Activated CD4-positive, CD25-positive, alpha-beta regulatory T cell treated with anti-CD3 and anti-CD28 coated beads, Interleukin-2, amount 50 U/mL, for 72 hours (primary cell): ENCODE data around the gene GRID2.
"Not testable (repeated sequence)": the region's sequence is repeated elsewhere in the genome, so short reads cannot be mapped to it uniquely, and the experiment has no call there.

Experiments
- DNase-seq: peaks from one replicate; pipeline ENCODE4 v3.0.0; 2021

The GRID2 gene

DNA sequence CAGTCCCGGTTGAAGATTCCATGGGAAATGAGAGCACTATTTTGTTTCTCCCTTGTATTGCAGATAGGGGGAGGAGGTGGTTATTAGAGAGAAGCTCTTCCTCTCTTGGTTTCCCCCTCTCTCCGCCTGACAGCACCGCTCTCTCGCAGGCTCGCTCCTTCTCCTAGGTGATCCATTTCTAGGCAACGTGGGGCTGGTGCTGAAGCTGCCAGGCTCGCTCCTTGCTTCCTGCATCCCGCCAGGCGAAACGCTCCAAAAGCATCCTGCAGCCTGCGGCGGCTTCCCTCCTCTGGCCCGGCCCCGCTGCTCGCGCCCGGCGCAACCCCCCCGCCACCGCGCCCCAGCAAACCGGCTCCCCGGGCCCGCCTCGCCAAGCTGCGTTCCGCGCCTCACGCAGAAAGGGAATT lies at the start of gene GRID2:
Gene GRID2 (plus strand): TSS at position 346 of the 407 bp plus-strand sequence.
- DNase-seq, result no peak

- no peak for DNase-seq
Measured at GRCh38 chr4:92253986-92254671, 49.6 kb upstream of the GRID2 start.

DNA sequence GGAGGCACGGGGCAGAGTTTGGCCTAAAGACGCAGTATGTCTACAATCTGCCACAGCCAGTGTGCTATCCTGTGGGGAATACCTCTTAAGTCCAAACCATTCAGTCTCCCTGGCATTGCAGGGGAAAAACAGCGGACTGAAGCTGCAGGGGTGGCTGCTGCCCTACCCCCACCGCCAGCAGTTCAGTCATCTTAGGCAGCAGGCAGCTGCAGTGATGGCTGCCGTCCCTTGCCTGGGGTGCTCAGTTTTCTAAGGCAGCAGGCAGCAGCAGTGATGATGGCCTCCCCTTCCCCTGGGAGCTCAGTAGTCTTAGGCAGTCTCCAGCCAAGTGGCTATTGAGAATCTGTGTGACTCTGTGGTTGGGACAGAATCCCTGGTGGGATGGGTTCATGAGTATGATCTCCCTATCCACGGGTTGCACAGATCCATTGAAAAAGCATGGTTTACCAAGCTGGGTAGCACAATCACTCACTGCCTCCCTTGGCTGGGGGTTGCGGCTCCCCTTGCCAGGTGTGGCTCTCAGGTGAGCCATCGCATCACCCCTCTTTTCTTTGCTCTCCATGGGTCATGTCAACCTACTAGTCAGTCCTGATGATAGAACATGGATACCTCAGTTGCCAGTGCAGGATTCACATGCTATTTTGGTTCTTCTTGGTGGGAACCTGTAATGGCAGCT lies 48.9 kb upstream of the GRID2 start:
- no peak for DNase-seq

- no peak for DNase-seq
Measured at GRCh38 chr4:92255920-92256244, 47.9 kb upstream of the GRID2 start.

DNA sequence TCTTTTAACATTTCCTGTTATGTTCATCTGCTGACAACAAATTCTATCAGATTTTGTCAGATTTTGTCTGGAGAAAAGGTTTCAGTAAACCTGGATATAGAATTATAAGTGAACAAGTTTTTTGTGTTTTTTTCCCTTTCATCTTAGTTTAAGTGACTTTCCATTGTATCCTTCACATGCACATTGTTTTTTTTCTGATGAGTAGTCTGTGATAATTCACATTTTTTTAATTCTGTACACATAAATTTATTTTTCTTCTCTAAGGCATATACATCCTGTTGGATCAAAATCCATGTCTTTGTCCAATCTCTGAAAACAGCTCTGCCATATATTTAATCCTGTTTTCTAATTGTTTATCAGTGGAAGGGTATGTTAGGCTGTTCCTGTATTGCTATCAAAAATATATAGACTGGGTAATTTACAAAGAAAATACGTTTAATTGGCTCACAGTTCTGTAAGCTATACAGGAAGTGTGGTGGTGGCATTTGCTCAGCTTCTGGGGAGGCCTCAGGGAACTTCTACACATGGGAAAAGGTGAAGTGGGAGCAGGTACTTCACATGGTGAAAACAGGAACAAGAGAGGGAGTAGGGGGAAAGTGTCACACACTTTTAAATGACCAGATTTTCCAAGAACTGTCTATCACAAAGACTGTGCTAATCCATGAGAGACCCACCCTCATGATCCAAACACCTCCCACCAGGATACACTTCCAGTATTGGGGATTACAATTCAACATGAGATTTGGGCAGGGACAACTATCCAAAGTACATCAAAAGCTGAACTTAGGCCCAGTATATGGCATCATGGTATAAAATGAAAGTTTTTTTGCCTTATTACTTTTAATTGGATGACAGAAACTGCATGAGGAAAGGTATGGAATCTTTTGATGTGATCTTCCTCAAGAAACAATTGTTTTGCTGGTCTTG lies 45.6 kb upstream of the GRID2 start:
- DNase-seq, result no peak

- no peak for DNase-seq
Measured at GRCh38 chr4:92261256-92261655, 42.5 kb upstream of the GRID2 start.

- DNase-seq, result no peak
Measured at GRCh38 chr4:92262371-92262770, 41.4 kb upstream of the GRID2 start.

DNA sequence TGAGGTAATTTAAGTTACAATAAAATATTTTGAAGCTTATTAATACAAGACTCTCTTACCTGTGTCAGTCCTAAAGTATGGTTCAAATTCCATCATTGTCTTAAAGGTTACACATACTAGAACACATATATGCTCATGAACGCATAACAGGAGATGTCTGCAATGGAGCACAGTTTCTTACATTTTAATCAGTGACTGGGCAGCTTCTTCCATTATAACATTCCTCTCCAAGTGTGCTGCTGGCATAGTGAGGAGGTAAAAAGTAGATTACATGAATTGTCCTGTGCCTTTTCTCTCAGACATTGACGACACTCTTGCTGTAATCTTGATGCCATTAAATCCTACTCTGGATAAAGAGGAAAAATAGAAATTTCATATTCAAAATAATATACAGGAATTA lies 40.8 kb upstream of the GRID2 start:
- DNase-seq, result no peak

DNA sequence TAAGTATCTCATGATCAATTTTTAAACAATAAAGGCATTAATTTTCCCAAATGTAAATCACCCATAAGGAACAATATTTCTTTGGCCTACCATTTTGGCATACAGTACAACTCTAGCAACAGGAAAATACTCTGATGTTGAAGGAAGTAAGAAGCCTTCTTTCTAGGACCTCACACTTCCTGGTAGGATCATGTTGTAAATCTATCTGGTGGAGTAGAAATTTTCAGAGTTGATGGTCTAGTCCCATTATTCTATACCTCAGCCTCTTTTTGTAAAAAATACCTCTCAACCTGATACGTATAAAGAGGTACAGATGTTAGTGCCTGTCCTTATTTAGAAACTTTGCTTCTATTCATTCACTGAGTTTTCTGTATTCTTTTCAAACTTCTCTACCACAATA lies 40.2 kb upstream of the GRID2 start:
- DNase-seq, result no peak

DNA sequence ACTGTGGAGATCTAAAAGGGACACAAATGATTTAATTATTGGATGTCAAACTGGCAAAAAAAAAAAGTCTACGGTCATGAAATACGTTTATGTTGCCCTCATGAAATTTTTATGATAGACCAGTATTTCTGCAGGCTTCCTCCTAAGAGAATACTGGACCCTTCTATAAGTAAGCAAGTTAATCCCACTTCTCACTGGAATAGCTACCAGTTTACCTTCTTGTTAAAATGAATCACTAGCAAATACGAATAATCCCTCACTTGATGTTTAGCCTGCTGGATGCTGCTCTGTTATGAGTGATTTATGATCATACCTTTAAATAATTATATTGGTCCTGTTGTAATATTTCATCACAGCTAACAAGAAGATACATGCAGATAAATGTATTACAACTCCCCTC lies 39.6 kb upstream of the GRID2 start:
- no peak for DNase-seq

- no peak for DNase-seq
Measured at GRCh38 chr4:92265021-92265420, 38.7 kb upstream of the GRID2 start.

DNA sequence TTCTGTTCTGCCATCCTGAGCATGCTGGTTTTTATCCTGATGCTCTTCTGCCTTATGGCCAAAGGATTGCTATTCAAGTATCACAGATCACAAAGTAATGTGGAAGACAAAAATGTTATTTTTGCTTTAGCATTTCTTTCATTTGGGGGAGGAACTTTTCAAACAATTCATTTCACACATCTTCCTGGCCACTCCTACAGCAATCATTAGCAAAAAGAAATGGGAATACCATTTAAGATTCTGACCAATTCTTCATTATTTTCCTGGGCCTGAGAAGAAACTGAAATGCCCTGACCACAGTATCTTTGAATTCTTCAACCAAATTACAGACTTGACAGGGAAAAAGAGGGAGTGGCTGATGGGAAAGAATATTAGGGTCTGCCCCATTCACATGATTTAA lies 38.0 kb upstream of the GRID2 start:
- DNase-seq, result no peak

DNA sequence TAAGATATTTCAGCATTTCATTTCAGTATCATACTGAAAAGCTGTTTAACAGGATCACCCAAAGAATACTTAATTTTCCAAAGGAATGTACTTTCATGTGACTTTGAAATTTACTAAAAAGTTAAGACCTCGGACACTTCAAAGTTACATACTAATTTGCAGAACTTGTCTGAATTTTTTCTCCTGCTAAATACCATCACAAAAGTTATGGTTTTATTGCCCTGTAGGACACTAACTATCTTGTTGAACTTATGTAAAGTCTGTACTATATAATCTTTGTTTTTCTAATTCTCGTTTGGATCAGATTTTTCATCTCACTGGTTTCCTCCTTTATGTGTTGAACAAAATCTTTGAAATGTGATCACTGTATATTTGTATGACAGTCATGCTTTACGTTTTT lies 37.2 kb upstream of the GRID2 start:
- DNase-seq, result no peak

GRCh38 chr4:92268642-92269041 lies 35.1 kb upstream of the GRID2 start:
- DNase-seq, result no peak

- no peak for DNase-seq
Measured at GRCh38 chr4:92270908-92271307, 32.9 kb upstream of the GRID2 start.

GRCh38 chr4:92271551-92271950 lies 32.2 kb upstream of the GRID2 start:
- not testable (repeated sequence) for DNase-seq

- not testable (repeated sequence) for DNase-seq
Measured at GRCh38 chr4:92277057-92277881, 26.5 kb upstream of the GRID2 start.

GRCh38 chr4:92279296-92279695 lies 24.5 kb upstream of the GRID2 start:
- no peak for DNase-seq

DNA sequence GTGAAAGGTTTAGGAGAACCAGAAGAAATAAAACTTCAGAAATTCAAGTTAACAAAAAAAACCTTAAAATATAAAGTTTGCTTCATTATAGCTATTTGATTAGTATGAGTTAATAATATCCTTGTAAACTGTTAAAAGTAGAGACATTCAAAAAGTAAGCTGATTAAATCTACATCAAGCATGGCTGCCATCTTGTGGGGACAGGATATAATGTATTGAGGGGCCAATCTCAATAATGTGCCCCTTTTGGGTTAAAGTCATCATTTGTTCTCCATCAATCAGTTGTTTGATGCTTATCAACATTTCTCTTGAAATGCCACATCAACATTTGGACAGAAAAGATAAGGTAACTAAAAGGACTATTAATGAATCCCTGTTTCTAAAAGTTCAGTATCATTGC lies 4.6 kb upstream of the GRID2 start:
- no peak for DNase-seq

GRCh38 chr4:92304121-92304520 lies 355 bp downstream of the GRID2 start:
- DNase-seq, result no peak

- DNase-seq, result no peak
Measured at GRCh38 chr4:92304606-92305005, 840 bp downstream of the GRID2 start.

DNA sequence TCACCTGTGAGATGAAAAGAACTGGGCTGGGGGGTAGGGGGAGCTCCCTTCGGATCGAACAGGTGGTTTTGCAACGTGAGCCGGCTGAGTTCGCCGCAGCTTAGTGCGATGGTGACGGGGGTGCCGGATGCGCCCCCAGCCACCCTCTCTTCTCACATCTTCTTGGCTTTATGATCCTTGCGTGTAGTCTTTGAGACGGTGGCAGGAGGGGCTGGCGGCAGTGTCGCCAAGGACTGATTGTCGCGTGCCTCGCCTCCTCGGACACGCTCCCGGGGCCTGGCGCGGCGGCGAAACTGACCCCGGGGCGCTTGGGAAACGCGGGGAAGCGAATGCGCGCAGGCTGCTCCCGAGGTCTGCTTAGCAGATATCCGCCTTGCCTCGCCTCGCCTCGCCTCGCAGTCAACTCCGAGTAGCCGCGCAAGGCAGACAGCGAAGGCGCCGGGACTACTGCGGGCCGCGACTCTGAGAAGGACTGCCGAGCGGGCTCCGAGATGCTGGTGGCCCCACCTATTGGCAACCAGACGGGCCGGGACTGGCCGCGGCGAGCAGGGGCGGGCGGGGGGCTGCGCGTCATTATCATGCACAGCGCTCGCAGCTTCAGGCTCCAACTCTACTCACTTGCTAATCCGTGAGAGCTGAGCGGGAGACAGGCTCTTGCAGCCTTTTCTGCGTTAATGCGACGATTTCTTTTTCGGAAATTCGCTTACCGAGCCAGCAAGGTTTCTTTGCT lies 1.5 kb downstream of the GRID2 start:
- DNase-seq, result no peak
